Spleen (tissue), 7 donors: ENCODE measurements around the gene SLIT1.

Experiments
- POLR2A ChIP-seq, 3 donors: fragments of 450-650 bp; IDR thresholded peaks; one replicate each; pipeline ENCODE4 v1.5.1; 2017; ENCODE audit warnings: antibody characterized with exemption in 3 of 3, mild to moderate bottlenecking in 1 of 3
- TF ChIP-seq, protein P1 (sequence below), 11 experiments: fragments of 200-600 bp in 7 of 11; fragments of 450-650 bp in 4 of 11; sonication (generic) in 4 of 11; IDR thresholded peaks in 8 of 11; conservative IDR thresholded peaks in 3 of 11; 1 replicate in 7 of 11; 2 replicates in 4 of 11; pipeline versions ENCODE4 v1.4.0 to v1.8.0; 2016 to 2021; ENCODE audit warnings: antibody characterized with exemption in 11 of 11, inconsistent platforms in 4 of 11, mild to moderate bottlenecking in 1 of 11
- donor health status: DM: no; HTN: no; CAD: no; lungs with moderate emphysema.
- donor health status: DM: no; HTN: no; CAD: no.
- donor health status: DM: no; HTN: no; CAD: no.

DNA sequence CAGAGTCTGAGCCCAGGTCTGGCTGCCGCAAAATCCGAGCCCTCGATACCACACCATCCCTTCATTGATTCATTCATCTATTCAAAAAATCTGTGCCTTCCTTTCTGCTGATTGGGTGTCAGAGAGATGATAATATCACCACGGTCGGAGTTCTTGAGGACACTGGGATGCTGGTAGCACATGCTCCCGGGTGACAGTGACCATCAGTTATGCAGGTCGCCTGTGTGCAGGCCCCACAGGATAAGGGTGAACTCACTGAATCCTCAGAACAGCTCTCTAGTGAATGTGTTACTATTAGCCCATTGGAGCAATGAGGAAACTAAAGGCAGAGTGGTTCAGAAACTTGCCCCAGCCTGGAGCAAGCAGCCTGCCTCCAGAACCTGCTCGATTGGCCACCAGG, 145.1 kb downstream of the SLIT1 start:
- TF ChIP-seq, protein P1, sequence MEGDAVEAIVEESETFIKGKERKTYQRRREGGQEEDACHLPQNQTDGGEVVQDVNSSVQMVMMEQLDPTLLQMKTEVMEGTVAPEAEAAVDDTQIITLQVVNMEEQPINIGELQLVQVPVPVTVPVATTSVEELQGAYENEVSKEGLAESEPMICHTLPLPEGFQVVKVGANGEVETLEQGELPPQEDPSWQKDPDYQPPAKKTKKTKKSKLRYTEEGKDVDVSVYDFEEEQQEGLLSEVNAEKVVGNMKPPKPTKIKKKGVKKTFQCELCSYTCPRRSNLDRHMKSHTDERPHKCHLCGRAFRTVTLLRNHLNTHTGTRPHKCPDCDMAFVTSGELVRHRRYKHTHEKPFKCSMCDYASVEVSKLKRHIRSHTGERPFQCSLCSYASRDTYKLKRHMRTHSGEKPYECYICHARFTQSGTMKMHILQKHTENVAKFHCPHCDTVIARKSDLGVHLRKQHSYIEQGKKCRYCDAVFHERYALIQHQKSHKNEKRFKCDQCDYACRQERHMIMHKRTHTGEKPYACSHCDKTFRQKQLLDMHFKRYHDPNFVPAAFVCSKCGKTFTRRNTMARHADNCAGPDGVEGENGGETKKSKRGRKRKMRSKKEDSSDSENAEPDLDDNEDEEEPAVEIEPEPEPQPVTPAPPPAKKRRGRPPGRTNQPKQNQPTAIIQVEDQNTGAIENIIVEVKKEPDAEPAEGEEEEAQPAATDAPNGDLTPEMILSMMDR (IDR thresholded peaks at IDR 0.05 in 8 of 11, conservative IDR thresholded peaks at IDR 0.05 in 3 of 11): no peak
- TF ChIP-seq POLR2A (IDR thresholded peaks at IDR 0.05): no peak
